ENCODE measurements around the gene GM2A. TPM values are rescaled to one million over a fixed set of nuclear protein-coding genes. Genes with fewer than 3 reads are reported as not detected.

Gene GM2A
- total and polyA plus RNA-seq, 2 of the 13 experiments (the other 11 are each of a cell fraction or from before 2014, with no cell fraction given), result 14.6 to 29.6 TPM

GRCh38 chr5:151234476-151235238 lies 18.3 kb upstream of the GM2A start (continued):
- TF ChIP-seq, protein P1, sequence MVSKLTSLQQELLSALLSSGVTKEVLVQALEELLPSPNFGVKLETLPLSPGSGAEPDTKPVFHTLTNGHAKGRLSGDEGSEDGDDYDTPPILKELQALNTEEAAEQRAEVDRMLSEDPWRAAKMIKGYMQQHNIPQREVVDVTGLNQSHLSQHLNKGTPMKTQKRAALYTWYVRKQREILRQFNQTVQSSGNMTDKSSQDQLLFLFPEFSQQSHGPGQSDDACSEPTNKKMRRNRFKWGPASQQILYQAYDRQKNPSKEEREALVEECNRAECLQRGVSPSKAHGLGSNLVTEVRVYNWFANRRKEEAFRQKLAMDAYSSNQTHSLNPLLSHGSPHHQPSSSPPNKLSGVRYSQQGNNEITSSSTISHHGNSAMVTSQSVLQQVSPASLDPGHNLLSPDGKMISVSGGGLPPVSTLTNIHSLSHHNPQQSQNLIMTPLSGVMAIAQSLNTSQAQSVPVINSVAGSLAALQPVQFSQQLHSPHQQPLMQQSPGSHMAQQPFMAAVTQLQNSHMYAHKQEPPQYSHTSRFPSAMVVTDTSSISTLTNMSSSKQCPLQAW (CRISPR knock-in tag; IDR thresholded peaks at IDR 0.05), result peak; percentile 45; the same call in 1 of the 2 replicates
- TF ChIP-seq HDAC2 (CRISPR knock-in tag; IDR thresholded peaks at IDR 0.05) (peak; percentile 85), MAFG (CRISPR knock-in tag; IDR thresholded peaks at IDR 0.05) (no peak), ZFX (CRISPR knock-in tag; IDR thresholded peaks at IDR 0.05; ENCODE audit: low read depth) (peak; percentile 77), HNF4G (IDR thresholded peaks at IDR 0.05; ENCODE audit: borderline replicate concordance, low read depth, low read length) (peak; percentile 74), HNF4G (CRISPR knock-in tag; IDR thresholded peaks at IDR 0.05; ENCODE audit: borderline replicate concordance, low read depth) (0 out of 2 replicates have a peak, but pooled peaks have one; percentile 68), RBFOX2 (IDR thresholded peaks at IDR 0.05; ENCODE audit: low read depth, low read length) (no peak), TFDP1 (CRISPR knock-in tag; IDR thresholded peaks at IDR 0.05; ENCODE audit: borderline replicate concordance) (no peak), ATF1 (CRISPR knock-in tag; IDR thresholded peaks at IDR 0.05) (peak; percentile 16; the same call in 1 of the 2 replicates), CEBPG (CRISPR knock-in tag; IDR thresholded peaks at IDR 0.05) (peak; percentile 72), ZNF124 (CRISPR knock-in tag; IDR thresholded peaks at IDR 0.05) (0 out of 2 replicates have a peak, but pooled peaks have one; percentile 79), MAX (IDR thresholded peaks at IDR 0.05) (0 out of 2 replicates have a peak, but pooled peaks have one; percentile 33), ZNF143 (CRISPR knock-in tag; IDR thresholded peaks at IDR 0.05) (0 out of 2 replicates have a peak, but pooled peaks have one; percentile 5), ZNF776 (CRISPR knock-in tag; IDR thresholded peaks at IDR 0.05) (no peak), TRIM22 (IDR thresholded peaks at IDR 0.05) (no peak), DMAP1 (CRISPR knock-in tag; IDR thresholded peaks at IDR 0.05) (0 out of 2 replicates have a peak, but pooled peaks have one; percentile 38), ZFY (CRISPR knock-in tag; IDR thresholded peaks at IDR 0.05) (peak; percentile 44; the same call in 1 of the 2 replicates), KLF16 (CRISPR knock-in tag; IDR thresholded peaks at IDR 0.05) (peak in 1 of 2 experiments; percentile 70; a peak in 2 of 4 replicates), ETV5 (CRISPR knock-in tag; IDR thresholded peaks at IDR 0.05; ENCODE audit: borderline replicate concordance) (peak; percentile 51; the same call in 1 of the 2 replicates), MTF2 (CRISPR knock-in tag; IDR thresholded peaks at IDR 0.05; ENCODE audit: borderline replicate concordance) (no peak), FOXO1 (CRISPR knock-in tag; IDR thresholded peaks at IDR 0.05) (peak; percentile 65), ZMYM3 (CRISPR knock-in tag; IDR thresholded peaks at IDR 0.05) (0 out of 2 replicates have a peak, but pooled peaks have one; percentile 69)
- TF ChIP-seq, protein P2, sequence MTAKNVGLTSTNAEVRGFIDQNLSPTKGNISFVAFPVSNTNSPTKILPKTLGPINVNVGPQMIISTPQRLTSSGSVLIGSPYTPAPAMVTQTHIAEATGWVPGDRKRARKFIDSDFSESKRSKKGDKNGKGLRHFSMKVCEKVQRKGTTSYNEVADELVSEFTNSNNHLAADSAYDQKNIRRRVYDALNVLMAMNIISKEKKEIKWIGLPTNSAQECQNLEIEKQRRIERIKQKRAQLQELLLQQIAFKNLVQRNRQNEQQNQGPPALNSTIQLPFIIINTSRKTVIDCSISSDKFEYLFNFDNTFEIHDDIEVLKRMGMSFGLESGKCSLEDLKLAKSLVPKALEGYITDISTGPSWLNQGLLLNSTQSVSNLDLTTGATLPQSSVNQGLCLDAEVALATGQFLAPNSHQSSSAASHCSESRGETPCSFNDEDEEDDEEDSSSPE (CRISPR knock-in tag; IDR thresholded peaks at IDR 0.05), result peak; percentile 30; the same call in 1 of the 2 replicates
